ENCODE measurements around the gene MOB3C.

MOB3C gene

DNA sequence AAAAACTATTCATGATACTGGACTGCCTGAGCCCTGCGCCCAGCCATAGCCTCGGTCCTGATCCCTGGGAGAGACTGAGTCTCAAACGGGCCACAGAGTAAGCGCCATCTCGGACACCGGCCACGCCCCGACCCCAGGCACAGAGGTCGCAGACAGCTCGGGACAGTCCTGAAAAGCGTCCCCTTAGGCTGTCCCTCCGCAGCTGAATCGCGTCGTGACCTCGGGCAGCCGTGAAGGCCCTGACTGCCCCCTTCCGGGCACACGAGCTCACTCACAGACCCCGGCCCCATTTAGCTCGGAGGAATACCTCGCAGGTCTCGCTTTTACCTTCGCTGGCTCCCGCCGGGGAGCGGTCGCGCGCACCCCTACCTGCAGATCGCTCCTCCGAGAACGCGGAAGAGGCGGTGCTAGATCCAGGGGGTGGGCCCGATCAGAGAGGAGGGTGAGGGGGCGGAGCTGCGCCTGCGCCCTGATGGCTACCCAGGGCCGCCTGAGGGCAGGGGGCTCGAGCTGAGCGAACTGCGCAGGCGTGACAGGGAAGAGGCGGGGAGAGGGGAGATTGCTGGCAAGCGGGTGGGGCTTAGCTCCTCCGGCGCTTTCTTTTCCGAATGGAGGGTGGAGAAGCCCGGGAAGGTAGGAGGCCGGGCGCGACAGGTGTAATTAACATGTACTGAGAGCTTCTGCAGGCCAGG lies 12.6 kb downstream of the MOB3C start, which contains the start of gene MKNK1:
MKNK1 (minus strand) TSS at position 411 of the 692 bp plus-strand sequence. CDS start 20,941 bp downstream, outside the sequence.
- peak; percentile 98 for DNase-seq

DNA sequence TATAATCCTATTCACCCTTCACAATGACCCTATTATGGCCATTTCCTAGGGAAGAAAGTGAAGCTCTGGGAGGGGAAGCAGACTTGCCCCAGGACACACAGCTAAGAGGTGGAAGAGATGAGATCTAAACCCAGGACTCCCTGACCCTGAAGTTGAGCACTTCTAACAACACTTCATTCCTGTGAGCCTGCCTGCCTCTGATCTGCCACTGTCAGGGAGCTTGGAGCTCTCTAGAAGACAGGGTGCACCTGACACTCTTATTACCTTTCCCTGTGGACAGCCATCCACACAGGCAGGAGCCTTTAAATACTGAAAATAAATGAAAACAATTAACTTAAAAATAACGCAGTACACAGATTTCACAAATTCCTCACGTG lies 13.1 kb downstream of the MOB3C start:
- DNase-seq = no peak

DNA sequence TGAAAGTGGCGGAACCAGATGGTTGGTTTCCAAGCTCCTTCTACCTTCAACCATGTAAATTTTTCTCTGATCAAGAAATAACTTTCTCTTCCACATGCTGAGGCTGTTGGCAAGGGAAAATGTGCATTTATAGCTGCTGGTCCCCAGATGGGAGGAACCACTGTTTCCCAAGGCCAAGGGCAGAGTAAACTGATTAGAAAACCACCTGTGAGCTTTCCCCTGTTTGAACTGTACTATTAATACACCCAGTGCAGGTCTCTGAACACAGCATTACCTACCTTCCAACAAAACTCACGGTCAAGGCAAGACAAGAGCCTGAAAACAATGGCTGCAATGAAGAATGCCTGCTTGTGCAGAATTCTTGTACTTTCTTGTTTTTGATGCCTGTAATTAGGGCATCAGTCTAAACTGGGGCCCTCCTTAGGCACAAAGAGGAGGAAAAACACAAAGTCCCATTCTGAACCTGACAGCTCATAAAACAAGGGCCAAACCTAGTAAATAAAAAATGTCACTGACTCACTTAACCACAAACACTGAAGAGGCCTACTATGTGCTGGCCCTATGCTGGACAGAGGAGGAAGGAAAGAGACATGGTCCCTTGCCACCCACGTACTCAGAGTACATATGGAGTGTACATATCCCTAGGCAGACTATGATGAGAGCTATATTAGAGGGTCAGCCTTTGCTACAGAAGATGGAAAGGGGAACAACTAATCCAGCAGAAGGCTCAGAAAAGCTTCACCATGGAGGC lies 15.2 kb downstream of the MOB3C start:
- DNase-seq = no peak

DNA sequence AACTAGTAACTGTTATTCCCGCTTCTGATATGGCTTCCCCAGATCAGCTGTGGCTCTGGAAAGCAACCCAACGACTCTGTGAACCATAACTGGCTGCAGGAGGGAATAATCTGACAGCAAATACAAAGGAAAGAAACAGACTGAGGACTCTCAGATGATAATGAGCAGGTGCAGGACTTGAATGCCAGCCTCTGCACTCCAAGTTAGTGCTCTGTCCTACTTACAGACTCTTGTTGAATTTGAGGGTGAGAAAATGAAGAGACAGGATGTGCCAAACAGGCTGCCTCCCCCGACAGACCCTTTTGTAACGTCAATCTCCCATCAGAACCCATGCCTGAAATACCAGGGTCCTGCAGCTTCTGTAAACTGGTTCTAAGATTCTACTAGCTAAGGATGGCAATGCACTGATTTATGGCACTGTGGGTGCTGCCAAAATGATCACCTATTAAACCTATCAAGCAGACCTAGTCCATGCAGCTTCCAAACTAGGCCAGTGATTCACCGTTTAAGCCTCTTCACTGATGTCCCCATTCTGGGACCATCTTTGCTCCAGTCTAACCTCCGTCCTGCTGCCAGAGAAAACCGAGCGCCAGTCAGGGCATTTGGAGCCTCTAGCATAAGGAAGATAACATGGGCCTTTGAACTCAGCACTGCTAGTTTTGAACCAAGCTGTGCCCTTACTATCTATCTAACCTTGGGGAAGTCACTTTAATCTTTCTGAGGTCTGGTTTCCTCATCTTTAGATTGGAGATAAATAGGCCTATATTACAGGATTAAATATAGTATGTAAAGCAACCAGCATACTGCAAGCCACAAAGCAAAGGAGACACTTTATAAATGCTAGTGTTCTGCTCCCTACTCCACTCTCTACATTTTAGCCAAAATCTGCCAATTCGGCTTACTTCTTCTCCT lies 17.3 kb downstream of the MOB3C start:
- DNase-seq = no peak

DNA sequence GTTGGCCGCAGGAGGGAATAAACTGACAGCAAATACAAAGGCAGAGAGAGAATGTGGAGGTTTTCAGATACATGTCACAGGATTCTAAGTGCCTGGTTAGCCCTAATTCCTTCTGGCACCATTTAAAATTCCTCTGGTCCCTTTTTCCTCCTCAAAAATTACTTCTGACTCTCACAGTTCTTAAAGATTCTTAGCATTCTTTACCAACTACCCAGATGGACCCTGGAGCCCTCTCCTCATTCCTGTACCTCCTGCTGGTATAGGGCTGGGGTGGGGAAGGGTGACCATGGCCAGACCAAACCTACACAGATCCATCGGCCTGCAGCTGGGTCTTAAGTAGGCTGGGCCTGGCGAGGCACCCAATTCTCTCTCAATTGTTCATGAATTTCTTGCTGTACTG lies 19.8 kb downstream of the MOB3C start:
- no peak for DNase-seq

DNA sequence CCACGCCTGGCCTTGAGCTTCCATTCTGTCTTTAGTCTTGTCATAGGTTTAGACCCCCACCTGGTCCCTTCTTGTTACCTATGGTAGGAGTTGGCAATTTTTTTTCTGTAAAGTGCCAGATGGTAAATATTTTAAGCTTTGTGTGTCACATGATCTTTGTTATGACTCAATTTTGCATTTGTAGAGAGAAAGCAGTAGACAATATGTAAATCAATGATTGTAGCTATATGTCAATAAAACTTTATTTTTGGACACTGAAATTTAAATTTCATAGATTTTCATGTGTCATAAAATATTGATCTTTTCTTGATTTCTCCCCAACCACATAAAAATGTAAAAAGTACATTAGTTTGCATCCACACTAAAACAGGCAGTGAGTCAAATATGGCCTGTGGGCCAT lies 20.6 kb downstream of the MOB3C start:
- DNase-seq = no peak

DNA sequence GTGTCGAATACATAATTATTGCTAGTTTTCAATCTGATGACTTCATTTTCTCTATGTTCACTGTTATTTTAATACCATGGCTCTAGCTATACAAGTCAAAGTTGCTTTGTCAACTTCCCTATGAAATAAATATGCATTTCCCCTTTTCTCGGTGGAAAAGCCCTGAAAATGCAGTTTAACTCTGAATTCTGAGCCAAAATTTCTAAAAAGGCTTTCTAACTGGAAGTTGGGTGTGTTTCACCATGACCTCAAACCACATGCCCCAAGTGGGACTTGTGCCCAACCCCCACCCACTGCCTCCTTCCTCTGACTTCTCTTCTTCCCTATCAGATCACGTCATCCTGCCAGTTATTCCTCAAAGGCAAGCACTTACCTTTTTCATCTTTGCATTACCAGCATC lies 21.5 kb downstream of the MOB3C start:
- DNase-seq = no peak

DNA sequence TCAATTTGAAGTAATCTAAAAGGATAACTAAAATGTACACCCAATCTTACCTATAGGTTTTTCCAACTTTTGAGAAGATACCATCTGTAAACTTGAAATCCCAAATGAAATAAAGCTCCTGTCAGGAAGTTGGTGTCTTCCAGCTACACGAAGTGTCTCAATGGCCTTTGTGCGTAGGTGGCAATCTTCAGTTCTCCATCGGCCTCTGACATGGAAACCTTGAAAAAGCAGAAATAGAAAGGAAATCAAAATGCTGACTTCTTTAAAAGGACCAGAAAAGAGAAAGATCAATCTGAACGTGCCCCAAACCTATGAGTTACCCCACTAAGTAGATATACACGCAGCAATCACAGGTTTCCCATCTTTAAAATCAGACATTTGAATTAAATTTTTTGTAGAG lies 22.5 kb downstream of the MOB3C start:
- DNase-seq = no peak

DNA sequence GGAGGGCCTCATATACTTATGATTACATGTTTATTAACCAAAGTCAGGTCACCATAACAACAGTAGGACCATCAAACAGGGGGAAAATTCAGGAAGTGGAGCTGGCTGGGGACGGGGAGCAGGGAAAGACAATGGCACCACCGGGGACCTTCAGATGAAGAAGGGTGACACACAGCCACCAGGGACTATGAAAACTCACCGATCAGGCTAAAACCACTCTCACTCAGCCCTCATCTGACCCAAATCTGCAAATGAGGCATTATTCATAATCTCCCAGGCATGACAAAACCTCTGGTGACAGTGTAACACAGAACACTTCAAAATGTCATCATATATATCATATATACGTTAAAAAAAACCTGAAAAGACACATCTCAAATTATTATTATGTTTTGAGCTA lies 23.8 kb downstream of the MOB3C start:
- no peak for DNase-seq

DNA sequence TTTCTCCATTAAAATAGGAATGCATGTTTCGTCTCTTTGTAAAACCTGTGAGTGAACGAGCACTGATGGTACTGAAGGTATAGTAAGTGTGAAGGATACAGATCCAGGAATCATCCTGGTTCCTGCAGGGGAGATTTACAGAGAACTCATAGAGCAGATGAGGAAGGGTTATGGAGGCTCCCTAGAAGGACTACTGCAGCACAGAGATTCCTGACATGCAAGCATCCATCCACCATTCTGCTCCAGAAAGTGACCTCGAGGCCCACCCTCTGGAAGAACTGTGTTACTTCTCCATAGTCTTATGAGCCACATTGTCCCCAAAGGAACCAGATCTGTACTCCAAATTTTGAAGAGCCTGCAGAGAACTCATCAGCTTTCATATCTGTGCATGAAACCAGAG lies 27.1 kb downstream of the MOB3C start:
- no peak for DNase-seq

DNA sequence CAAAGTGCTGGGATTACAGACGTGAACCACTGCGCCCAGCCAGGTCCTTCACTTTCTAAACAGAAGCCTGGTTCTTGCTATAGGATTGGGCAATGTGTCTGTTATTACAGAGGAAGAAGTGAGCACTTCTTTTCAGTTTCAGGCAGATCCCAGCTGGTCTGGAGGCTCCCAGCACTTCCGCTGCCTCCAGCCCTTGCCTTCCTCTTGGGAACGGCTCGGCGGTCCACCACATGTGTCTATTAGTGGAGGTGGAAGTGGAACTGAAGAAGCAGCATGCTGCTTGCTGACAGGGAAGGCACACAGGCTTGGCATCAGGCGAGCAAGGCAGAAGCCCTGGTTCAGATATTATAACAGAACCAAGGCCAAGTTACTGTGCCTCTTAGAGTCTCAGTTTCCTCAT lies 29.5 kb downstream of the MOB3C start:
- DNase-seq = no peak

DNA sequence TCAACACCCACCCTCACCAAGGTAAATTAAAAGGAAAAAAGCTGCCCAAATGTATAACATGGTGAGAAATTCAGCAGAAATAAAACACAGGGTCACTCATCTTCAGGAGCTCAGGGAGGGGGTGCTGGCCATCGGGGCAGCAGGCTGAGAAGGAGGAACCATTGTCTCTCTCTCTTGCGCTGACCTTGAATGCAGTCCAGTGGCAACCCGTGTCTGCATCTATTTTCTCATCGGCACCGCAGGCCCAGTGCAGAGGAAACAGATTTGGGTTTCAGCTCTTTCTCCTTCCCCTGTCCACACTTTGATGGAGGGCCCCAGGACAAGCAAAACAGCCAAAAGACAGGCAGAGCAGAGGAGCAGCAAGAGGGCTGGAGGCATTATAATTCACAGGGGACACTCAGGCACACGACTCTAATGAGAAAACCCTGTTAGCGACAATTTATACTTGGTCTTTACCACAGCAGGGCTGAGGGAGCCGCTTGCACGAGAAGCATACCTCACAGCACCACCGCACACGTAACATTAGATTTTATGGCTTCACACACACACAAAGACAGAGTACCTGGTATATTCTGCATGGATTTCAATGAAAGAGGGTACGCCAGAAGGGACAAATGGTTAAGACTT lies 31.2 kb downstream of the MOB3C start:
- DNase-seq = no peak

DNA sequence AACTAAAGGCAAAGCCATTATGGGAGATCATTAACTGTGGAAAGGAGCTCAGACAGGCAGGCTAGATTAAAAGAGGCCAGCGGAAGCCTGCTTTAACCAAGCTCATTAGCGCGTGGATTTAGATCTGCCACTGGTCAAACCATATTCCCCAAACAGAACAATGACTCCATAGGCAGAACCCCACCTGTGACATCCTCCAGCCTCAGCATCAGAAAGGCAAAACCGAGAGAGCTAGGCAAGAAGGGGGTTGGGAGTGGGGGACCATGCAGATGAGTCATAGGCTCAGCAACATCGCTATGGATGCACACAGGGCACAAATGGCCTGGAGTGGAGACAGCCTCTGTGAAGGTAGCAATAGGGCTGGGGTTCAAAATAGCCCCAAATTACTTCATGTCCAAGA lies 33.1 kb downstream of the MOB3C start:
- no peak for DNase-seq

DNA sequence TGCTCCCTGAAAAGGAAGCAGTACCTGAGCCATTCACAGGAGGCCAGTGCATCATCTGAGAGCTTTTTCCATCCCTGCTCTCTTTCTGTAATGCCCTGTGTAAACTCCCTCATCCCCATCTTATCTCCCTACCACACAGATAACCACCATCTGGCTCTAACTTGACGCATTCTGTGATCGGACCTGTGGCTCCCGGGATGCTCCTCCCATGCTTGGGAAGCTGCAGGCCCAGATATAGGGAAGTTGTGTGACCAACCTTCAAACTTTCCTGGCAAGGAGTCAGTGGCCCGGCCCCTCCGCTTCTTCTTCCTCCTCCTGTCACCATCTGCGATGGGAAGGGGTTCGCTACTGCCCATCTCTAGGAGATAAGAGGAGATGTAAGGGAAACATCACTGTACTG lies 33.6 kb downstream of the MOB3C start:
- DNase-seq = no peak

DNA sequence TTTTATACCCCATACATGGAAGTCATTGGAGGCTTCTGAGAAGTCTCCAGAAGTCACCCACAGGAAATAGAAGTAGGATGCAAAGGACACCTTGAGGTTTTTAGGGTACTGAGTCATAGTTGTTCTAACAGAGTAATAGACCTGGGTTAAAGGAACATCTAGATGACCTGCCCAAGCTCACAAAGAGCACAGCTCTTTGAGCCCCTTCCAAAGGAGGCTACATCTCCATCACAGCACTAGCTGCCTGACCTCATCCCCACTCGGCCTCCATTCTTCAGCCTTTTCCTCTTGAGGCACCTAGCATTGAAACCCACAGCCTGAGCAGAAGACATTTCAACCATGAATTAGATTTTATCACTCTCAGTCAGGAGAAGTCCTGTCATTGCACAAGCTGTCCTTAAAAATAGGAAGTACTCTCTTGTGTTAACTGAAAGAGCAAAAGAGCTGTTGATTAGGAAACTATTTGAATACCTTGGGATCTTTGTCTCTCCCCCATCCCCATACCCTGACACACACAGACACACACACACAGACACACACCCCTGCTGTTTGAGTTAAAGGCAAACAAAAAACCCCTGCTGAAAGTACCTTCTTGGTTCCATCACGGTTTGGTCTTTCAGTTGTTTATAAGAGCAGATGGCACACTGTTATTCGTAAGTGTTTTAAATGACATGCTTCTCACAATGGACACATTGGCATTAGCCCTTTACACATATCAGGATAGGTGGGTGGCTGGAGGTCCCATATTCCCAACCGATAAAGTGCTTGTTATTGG lies 34.7 kb downstream of the MOB3C start:
- DNase-seq = peak; percentile 6 to 14

DNA sequence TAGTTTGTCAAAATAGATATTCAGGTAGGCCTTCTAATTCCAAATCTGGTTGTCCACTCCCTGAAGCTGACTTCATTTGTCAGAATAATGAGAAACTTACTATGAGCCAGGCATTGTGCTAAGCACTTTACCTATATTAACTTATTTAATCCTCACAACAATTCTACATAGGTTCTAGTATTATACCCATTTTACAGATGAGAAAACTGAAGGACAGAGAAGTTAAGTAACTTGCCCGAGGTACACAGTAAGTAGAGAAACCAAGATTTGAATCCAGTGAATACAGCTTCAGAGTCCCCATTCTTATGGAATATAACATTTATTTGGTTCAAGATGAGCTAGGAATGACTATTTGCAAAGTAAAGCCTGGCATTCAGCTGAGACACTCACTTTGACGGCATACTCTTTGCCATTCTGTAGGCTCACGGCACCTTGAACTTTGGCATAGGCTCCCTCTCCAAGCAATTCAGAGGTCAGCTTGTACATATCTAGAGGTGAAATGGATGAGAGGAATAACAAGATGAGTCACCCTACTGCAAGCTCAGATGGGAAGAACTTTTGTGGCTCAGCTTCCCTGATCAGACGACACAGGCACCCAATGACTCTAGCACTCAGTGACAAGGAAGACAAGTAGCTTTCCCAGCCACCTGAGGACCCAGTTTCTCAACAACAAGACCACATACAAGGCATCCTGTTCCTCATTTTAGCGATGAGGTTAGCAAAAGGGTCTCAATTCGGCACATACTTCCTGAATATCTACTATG lies 36.3 kb downstream of the MOB3C start:
- no peak for DNase-seq

DNA sequence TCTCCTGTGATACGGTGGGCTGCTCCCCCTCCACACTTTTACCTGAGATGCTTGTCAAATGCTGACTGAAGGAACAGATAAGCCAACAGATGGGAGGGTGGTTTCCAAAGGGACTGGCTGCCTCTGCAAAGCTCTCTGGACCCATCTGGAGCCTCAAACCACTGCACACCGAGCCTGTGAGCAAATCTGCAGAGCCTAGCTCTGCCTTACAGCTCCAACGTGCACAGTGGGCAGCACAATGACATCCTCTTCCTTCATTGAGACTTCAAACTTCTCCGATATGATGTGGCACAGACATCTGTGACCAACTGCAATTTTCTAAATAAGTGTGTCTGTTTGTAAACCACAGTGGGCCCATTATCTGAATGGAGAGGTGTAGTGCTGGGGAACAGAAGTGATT lies 38.9 kb downstream of the MOB3C start:
- no peak for DNase-seq

DNA sequence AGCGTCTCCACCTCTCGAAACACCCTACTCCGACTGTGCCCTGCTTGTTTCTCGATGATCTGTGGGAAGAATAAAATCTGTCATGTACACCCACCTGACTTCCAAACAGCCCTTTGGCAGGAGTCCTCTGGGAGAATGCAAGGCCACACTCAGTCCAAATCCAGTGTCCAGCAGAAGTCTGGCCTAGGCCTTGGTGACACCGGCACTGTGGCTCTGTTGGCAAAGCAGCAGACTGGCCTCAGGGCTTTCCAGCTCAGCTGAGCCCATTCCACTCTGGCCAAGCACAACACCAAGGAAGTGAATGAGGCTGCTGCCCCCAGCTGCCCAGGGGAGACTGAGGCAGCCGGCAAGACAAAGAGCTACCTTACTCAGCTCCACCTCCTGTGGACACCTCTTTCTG lies 40.0 kb downstream of the MOB3C start:
- no peak for DNase-seq

DNA sequence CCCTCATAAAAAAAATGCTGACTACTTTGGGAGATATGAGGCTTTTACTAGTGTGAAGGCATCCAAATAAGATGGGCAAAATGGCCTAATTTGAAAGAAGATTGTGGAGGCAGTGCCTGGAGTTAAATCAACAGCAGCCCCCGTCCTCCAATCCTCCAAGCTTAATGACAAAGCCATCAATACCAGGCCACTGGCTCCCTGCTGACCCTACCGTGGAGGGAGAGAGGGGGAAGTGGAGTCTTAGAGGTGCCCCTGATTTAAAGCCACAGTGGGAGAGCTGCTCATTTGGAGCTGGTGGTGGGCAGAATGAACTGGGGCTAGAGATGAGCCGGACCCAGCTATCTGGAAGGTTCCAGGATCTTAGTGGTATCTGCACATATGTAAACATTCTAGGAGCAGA lies 40.8 kb downstream of the MOB3C start:
- DNase-seq = no peak

DNA sequence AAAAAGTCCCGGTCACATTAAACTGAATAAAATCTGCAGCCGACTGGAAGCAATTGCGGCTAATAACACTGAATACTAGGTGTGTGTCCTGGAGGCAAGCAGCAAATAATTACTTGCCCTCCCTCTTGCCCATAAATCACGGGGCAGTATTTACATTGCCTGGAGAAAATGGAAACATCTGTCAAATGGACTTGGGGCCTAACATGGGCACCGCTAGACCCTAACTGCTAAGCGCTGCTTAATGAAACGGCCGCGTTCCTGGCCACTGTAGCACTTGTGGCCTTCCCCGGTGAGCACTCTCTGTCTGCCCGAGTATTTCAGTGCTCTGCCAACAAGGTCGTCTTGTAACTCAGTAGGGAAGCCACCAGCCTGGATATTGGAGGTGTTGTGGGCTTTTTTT lies 41.3 kb downstream of the MOB3C start:
- no peak for DNase-seq

DNA sequence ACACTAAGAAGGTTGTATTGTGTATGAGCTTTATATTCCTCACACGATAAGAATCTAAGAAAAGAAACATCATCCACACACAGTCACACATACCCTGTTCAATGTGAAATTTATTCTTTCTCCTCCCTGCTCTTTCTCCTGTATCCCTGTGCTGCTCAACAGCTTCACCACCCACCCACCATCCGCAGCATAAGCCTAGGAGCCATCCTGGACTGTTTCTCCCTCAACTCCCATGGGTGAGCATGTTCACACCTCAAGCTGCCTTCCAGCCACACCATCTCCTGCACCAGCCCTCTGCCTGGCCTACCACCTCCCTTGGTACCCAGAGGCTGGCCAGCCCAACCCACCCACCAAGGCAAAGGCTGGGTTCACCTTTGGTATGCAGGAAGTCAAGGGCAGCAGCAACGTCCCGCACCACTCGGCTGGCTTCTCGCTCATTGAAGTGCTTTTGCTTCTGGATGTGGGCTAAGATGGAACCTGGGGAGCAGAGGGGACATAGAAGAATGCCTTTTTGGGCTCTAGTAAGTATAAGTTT lies 44.9 kb downstream of the MOB3C start:
- no peak for DNase-seq
